Calu3 (cell line): Measurements from ENCODE around the gene LCE2C. TPM values are rescaled to one million over a fixed set of nuclear protein-coding genes. Genes with fewer than 3 reads are reported as not detected.

Experiments used
- BruUV-seq: library from RNA; stranded (reverse); fragments of 400-500 nt; replicated peaks from 2 replicates; lab custom pipeline; 2021; lab: Mats Ljungman, UMichigan
- CTCF ChIA-PET: fragments of 300-600 bp; sonication (Branson Sonifier 250); formaldehyde crosslinking; loops from one replicate; lab custom pipeline; 2022; ENCODE audit warnings: antibody characterized with exemption; lab: Charles Lee
- DNase-seq: peaks from one replicate; pipeline ENCODE4 v3.0.0; 2022
- H3K27ac Mint-ChIP-seq: one replicate; pipeline ENCODE4 v1.8.0; 2022; ENCODE audit warnings: mixed read lengths; ENCODE audit not compliant: unreplicated experiment
- H3K27me3 Mint-ChIP-seq: one replicate; pipeline ENCODE4 v1.8.0; 2022; ENCODE audit warnings: mixed read lengths; ENCODE audit not compliant: unreplicated experiment
- H3K36me3 Mint-ChIP-seq: one replicate; pipeline ENCODE4 v1.8.0; 2022; ENCODE audit warnings: mild to moderate bottlenecking, moderate library complexity, mixed read lengths; ENCODE audit not compliant: insufficient read depth, unreplicated experiment
- H3K4me1 Mint-ChIP-seq: one replicate; pipeline ENCODE4 v1.8.0; 2022; ENCODE audit warnings: mild to moderate bottlenecking, low read depth, mixed read lengths; ENCODE audit not compliant: unreplicated experiment
- H3K4me3 Mint-ChIP-seq: one replicate; pipeline ENCODE4 v1.8.0; 2022; ENCODE audit warnings: mild to moderate bottlenecking, low read depth, moderate library complexity, mixed read lengths; ENCODE audit not compliant: unreplicated experiment
- H3K9me3 Mint-ChIP-seq: one replicate; pipeline ENCODE4 v1.8.0; 2022; ENCODE audit warnings: low read depth, mixed read lengths; ENCODE audit not compliant: unreplicated experiment
- CTCF ChIP-seq: fragments of 200-600 bp; IDR thresholded peaks from one replicate; pipeline ENCODE4 v1.8.0; 2022; ENCODE audit warnings: antibody characterized with exemption; ENCODE audit not compliant: unreplicated experiment
- intact Hi-C: fragments of 100-400 bp; cut with micrococcal nuclease; formaldehyde crosslinking; loops from one replicate; pipeline ENCODE4 v1.10.0; 2022; ENCODE audit not compliant: unreplicated experiment
- total RNA-seq: library from RNA; stranded (reverse); gene quantifications from 2 replicates; pipeline ENCODE4 v1.2.3, GENCODE V29; 2022

Gene LCE2C
- total RNA-seq, 1 experiment from 2014 or later = not detected

- intact Hi-C loops = no loop called here
- H3K9me3 Mint-ChIP-seq = peaks cover 3% of the 10 kb centered on the region
- H3K27ac Mint-ChIP-seq = no peak within 1 kb of the TSS
- H3K4me1 Mint-ChIP-seq = no peaks in the 10 kb centered on the region
- CTCF ChIA-PET = interaction anchor here (0.6 kb wide), 1 partner anchor 218 kb away, joined by 6 read pairs; no protein-coding TSS in a partner anchor
- TF ChIP-seq CTCF = no peak
- no peaks in the 10 kb centered on the region for H3K36me3 Mint-ChIP-seq
- peaks cover 80% of the 10 kb centered on the region for H3K27me3 Mint-ChIP-seq
- BruUV-seq = no TSS peak
- DNase-seq = no peak
- H3K4me3 Mint-ChIP-seq = no peak within 1 kb of the TSS
Observed at GRCh38 chr1:152697701-152698600, 22.9 kb downstream of the LCE2C start, which contains the start of gene LCE2A. TSS of gene LCE2A (plus strand) at chr1:152698345. CDS start at chr1:152698902, 557 bp downstream.

GRCh38 chr1:152699746-152700145, 24.7 kb downstream of the LCE2C start:
- CTCF ChIA-PET = no interaction called here
- intact Hi-C loops = no loop called here
- TF ChIP-seq CTCF = no peak
- no TSS peak for BruUV-seq
- peaks cover 72% of the 10 kb centered on the region for H3K27me3 Mint-ChIP-seq
- DNase-seq = no peak
- no peak overlapping the region for H3K27ac Mint-ChIP-seq
- H3K4me1 Mint-ChIP-seq = no peaks in the 10 kb centered on the region
- H3K4me3 Mint-ChIP-seq = no peak overlapping the region
- H3K36me3 Mint-ChIP-seq = no peaks in the 10 kb centered on the region
- H3K9me3 Mint-ChIP-seq = no peaks in the 10 kb centered on the region

- Mint-ChIP-seq H3K27ac (no peak within 1 kb of the TSS), H3K9me3 (no peaks in the 10 kb centered on the region), H3K36me3 (no peaks in the 10 kb centered on the region), H3K4me1 (no peaks in the 10 kb centered on the region), H3K4me3 (no peak within 1 kb of the TSS), H3K27me3 (peaks cover 84% of the 10 kb centered on the region)
- TF ChIP-seq CTCF = no peak
- CTCF ChIA-PET = no interaction called here
- BruUV-seq = no TSS peak
- DNase-seq = no peak
- intact Hi-C loops = no loop called here
Observed at GRCh38 chr1:152707860-152708259, 32.8 kb downstream of the LCE2C start, which contains the start of gene LCE4A. TSS of gene LCE4A (plus strand) at chr1:152708160. CDS start at chr1:152709076, 916 bp downstream.

- no peaks in the 10 kb centered on the region for H3K36me3 Mint-ChIP-seq
- no peak for TF ChIP-seq CTCF
- no TSS peak for BruUV-seq
- intact Hi-C loops = no loop called here
- no peaks in the 10 kb centered on the region for H3K9me3 Mint-ChIP-seq
- DNase-seq = no peak
- H3K27ac Mint-ChIP-seq = no peak overlapping the region
- CTCF ChIA-PET = no interaction called here
- H3K4me1 Mint-ChIP-seq = no peaks in the 10 kb centered on the region
- peaks cover 70% of the 10 kb centered on the region for H3K27me3 Mint-ChIP-seq
- no peak overlapping the region for H3K4me3 Mint-ChIP-seq
Observed at GRCh38 chr1:152718238-152718637, 43.2 kb downstream of the LCE2C start.
